Measurements from ENCODE around the gene MLLT10. TPM values are rescaled to one million over a fixed set of nuclear protein-coding genes. Genes with fewer than 3 reads are reported as not detected.
"Not testable (repeated sequence)": the region's sequence is repeated elsewhere in the genome, so short reads cannot be mapped to it uniquely, and the experiment has no call there.

Gene MLLT10
- total RNA-seq, 1 donor from 2014 or later = 35.9 TPM

DNA sequence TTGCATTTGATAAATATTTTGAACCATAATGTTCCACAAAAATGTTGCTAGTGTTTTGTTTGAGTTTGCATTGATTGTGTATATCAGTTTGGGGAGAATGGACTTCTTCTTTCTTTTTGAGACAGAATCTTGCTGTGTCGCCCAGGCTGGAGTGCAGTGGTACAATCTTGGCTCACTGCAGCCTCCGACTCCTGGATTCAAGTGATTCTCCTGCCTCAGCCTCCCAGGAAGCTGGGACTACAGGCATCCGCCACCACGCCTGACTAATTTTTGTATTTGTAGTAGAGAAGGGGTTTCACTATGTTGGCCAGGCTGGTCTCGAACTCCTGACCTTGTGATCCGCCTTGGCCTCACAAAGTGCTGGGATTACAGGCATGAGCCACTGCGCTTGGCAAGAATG, 25.0 kb downstream of the MLLT10 start:
- not testable (repeated sequence) for FAIRE-seq; DNase-seq (ENCODE audit: low spot score in 2 of 2)

DNA sequence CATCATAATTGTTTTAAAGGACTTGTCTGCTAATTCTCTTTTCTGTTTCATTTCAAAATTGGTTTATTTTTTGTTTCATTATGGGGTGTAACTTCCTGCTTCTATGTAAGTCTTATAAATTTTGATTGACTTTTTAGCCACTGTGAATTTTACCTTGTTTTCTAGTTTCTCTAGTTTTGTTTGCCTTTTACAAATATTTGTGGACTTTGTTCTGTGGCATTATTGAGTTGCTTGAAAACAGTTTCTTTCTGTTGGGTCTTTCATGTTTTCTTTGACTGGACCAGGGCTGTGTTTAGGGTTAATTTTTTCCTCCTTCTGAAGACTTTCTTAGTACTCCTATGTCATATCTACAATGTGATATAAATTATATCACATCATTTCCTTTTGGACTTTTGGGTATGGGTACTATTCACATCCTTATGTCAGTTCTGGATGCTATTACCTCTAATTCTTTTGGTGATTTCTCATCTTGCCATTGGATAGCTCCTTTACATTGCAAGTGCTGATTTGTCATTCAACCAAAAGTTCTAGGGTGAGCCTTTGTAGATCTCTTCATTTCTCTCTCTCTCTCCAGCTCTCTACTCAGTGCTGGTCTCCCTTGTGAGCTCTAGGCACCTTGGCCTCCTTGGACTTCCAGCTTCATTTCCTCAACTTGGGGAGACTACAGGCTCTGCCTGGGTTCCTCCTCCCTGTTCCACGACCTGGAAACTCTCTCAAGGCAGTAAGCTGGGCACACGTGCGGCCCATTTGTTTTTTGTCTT, 36.9 kb downstream of the MLLT10 start:
- FAIRE-seq (no peak), DNase-seq (ENCODE audit: low spot score in 2 of 2) (no peak)

DNA sequence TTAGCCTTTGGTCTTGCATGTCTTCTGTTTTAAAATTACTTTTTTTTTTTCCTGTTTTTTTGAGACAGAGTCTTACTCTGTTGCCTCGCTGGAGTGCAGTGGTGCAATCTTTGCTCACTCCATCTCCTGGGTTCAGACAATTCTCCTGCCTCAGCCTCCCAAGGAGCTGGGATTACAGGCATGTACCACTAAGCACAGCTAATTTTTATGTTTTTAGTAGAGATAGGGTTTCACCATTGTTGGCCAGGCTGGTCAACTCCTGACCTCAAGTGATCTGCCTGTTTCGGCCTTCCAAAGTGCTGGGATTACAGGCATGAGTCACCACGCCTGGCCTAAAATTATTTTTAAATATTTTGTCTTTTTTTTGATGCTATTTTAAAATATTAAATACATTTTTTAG, 38.5 kb downstream of the MLLT10 start:
- FAIRE-seq (no peak), DNase-seq (ENCODE audit: low spot score in 2 of 2) (no peak)

GRCh38 chr10:21574514-21574913, 40.5 kb downstream of the MLLT10 start:
- not testable (repeated sequence) for DNase-seq (ENCODE audit: low spot score in 2 of 2); FAIRE-seq

DNA sequence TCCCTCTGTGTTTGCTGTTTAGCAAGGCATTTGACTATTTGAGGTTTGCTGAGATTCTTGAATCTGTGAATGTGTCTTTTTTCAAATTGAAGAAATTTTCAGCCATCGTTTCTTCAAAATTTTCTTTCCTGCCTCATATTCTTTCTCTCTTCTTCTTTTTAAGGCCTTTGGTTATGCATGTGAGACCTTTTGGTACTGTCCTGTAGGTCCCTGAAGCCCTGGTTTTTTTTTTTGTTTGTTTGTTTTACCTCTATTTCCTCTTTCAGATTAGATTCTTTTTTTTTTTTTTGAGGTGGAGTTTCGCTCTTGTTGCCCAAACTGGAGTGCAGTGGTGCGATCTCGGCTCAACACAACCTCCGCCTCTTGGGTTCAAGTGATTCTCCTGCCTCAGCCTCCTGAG, 45.3 kb downstream of the MLLT10 start:
- FAIRE-seq (no peak), DNase-seq (ENCODE audit: low spot score in 2 of 2) (no peak)

DNA sequence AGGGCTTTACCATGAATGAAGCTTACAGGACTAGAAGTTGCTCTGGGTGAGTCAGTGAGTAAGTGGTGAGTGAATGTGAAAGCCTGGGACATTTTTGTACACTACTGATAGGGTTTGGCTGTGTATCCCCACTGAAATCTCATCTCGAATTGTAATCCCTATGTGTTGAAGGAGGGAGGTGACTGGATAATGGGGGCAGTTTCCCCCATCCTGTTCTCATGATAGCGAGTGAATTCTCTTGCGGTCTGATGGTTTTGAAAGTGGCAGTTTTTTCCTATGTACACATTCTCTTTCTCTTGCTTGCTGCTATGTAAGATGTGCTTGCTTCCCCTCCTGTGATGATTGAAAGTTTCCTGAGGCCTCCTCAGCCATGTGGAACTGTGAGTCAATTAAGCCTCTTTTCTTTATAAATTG, 47.4 kb downstream of the MLLT10 start:
- not testable (repeated sequence) for DNase-seq (ENCODE audit: low spot score in 2 of 2); FAIRE-seq

DNA sequence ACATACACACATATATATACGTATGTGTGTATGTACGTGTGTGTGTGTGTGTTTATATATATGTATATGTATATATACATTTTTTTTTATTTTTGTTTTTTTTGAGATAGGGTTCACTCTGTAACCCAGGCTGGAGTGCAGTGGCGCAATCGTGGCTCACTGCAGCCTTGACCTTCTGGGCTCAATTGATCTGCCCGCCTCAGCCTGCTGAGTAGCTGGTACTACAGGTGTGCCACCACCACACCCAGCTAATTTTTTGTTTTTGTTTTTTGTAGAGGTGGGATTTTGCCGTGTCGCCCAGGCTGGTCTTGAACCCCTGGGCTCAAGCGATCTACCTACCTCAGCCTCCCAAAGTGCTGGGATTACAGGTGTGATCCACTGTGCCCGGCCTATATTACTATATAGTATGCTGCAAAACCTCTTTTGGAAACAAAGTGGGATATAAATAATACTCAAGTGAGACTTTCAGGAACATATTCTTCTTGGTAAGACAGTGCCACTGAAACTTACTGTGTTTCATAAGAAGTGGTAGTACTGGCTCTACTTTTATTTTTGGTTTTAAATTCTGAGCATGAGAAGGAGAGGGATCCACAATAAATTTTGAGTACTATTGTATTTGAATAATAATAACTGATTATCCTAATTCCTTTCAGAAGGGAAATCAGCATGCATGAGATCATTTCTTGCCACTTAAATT, 51.0 kb downstream of the MLLT10 start:
- FAIRE-seq = no peak
- no peak for DNase-seq (ENCODE audit: low spot score in 2 of 2)

DNA sequence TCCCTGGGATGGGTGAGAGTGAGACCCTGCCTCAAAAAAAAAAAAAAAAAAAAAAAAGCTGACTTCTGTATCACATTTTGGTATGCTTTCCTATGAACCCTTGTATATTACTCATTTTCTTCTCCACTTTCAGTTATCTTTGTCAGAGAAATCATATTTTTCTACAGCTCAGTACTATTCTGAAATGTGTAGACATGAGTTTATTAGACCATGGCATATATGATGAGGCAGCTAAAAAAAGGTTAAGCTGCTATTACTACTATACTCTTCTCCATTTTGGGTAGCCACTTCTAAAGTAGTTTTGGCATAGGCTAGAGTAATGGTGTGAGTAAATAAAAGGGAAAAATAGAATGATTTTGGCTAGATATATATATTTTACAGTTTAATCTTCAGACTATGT, 53.4 kb downstream of the MLLT10 start:
- DNase-seq (ENCODE audit: low spot score in 2 of 2) (no peak), FAIRE-seq (no peak)

GRCh38 chr10:21588159-21588558, 54.1 kb downstream of the MLLT10 start:
- not testable (repeated sequence) for FAIRE-seq; DNase-seq (ENCODE audit: low spot score in 2 of 2)

DNA sequence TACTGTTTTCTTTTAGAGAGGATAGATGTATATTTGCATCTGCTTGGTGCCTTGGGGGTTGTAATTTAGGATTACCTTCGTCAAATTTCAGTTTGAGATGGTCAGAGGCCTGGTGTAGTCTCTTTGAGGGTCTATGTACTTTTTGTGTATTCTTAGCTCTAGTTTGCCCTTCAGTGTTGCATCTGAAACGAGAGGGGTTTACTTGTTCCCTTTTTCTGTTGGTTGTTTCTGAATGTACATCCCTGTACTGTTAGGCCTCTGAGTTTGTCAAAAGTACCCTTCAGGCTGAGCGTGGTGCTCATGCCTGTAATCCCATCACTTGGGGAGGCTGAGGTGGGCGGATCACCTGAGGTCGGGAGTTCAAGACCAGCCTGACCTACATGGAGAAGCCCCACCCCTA, 60.0 kb downstream of the MLLT10 start:
- no peak for FAIRE-seq
- DNase-seq (ENCODE audit: low spot score in 2 of 2) = no peak

DNA sequence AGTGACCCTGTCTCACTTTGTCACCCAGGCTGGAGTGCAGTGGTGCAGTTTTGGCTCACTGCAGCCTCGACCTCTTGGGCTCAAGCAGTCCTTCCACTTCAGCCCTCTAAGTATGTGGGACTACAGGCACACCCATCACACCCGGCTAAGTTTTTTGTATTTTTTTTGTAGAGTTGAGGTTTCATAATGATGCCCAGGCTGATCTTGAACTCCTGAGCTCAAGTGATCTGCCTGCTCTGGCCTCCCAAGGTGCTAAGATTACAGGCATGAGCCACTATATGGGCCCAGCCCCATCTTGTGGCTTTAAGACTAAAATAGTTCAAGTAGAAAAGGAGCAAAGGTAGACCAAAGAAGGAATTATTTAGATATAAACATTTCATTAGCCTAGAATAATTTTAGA, 65.5 kb downstream of the MLLT10 start:
- DNase-seq (ENCODE audit: low spot score in 2 of 2) = no peak
- FAIRE-seq = no peak

DNA sequence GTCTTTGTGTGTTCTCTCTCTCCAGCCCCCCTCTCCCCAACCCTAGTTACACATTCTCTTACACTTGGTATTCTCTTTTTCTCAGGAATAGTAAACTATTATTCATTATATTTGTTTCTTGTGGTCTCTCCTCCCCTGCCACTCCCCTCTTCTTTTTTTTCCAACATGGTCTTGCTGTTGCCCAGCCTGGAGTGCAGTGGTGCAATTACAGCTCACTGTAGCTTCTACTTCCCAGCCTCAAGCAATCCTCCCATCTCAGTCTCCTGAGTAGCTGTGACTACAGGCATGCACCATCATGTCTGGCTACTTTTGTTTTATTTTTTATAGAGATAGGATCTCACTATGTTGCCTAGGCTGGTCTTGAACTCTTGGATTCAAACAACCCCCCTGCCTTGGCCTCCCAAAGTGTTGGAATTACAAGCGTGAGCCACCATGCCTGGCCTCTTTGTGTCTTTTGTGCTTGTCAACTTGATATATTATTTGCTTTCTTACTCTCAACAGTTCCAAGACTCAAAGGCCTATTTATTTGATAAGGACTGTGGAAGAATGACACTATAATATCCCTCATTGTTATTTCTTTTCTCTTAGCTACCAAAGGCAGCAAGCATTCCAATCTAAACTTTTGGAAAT, 66.9 kb downstream of the MLLT10 start:
- DNase-seq (ENCODE audit: low spot score in 2 of 2) (no peak), FAIRE-seq (no peak)

DNA sequence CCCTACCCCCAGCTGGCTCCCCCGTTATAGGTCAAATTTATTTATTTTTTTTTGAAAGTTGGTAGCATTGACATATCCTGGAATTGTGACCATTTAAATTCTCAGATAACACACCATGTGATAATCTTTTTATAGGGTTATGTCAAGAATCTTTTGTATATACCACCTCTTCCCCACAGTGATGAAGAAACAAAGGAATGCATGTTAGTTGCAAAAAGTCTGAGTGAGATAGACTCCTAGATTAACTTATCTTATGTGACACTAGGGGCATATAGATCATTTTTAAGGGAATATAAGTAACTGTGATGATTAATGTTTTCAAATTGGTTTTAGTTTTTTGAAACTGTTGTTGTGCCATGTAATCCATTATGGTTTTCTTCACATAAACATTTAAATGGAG, 68.3 kb downstream of the MLLT10 start:
- no peak for FAIRE-seq
- DNase-seq (ENCODE audit: low spot score in 2 of 2) = no peak

GRCh38 chr10:21603721-21604120, 69.7 kb downstream of the MLLT10 start:
- FAIRE-seq (no peak), DNase-seq (ENCODE audit: low spot score in 2 of 2) (no peak)

- FAIRE-seq (no peak), DNase-seq (ENCODE audit: low spot score in 2 of 2) (no peak)
Measured at GRCh38 chr10:21604651-21605050, 70.6 kb downstream of the MLLT10 start.

- DNase-seq (ENCODE audit: low spot score in 2 of 2) (no peak), FAIRE-seq (no peak)
Measured at GRCh38 chr10:21607907-21608306, 73.9 kb downstream of the MLLT10 start.

DNA sequence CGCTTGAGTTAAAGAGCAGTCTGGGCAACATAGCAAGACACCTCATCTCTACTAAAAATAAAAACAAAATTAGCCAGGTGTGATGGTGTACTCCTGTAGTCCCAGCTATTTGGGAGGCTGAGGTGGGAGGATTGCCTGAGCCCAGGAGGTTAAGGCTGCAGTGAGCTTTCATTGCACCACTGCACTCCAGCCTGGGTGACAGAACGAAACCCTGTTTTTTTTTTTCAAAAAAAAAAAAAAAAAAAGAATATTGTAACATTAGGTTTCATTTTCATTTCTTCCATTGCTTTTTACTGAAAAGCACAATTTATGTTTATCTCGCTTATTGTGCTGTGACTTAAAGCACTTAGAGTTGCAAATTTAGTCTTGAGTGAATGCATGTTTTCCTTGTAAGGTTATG, 80.0 kb downstream of the MLLT10 start:
- DNase-seq (ENCODE audit: low spot score in 2 of 2) (no peak), FAIRE-seq (no peak)

DNA sequence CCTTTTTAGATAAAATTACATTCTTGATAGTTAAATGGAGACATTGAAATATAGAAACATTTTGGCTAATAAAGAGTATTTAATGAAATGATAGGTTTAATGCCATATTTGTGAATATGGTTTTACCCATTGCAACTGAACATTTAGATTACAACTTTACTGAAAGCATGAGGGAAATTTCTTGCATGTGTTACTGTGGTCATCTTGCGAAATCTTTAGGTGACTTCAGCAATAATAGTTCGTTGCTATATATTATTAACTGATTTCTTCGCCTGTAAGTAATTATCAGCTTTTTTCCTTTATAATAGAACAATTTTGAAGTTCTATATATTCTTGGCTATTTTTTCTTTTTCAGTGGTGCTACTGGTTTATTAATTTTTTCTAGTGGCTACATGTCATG, 83.2 kb downstream of the MLLT10 start:
- DNase-seq (ENCODE audit: low spot score in 2 of 2) (no peak), FAIRE-seq (no peak)

- no peak for FAIRE-seq
- no peak for DNase-seq (ENCODE audit: low spot score in 2 of 2)
Measured at GRCh38 chr10:21623291-21623690, 89.3 kb downstream of the MLLT10 start.

- DNase-seq (ENCODE audit: low spot score in 2 of 2); FAIRE-seq: not testable (repeated sequence)
Measured at GRCh38 chr10:21624421-21624820, 90.4 kb downstream of the MLLT10 start.

GRCh38 chr10:21624951-21625350, 90.9 kb downstream of the MLLT10 start:
- DNase-seq (ENCODE audit: low spot score in 2 of 2) (no peak), FAIRE-seq (no peak)
